ENCODE results near the gene ADAM22.

Gene ADAM22

GRCh38 chr7:88147949-88148348 is 213.9 kb downstream of the ADAM22 start:
- TF ChIP-seq TAF1 (IDR thresholded peaks at IDR 0.05; ENCODE audit: borderline replicate concordance, insufficient read depth, low read length) (no peak), POLR2AphosphoS5 (IDR thresholded peaks at IDR 0.05; ENCODE audit: low read depth, low read length) (no peak), SIN3A (IDR thresholded peaks at IDR 0.05; ENCODE audit: borderline replicate concordance, insufficient read depth, low read length) (no peak), FOXP2 (optimal IDR thresholded peaks at IDR 0.05; ENCODE audit: borderline replicate concordance, extremely low read depth, extremely low read length, insufficient read depth) (no peak)
- TF ChIP-seq, protein P1, sequence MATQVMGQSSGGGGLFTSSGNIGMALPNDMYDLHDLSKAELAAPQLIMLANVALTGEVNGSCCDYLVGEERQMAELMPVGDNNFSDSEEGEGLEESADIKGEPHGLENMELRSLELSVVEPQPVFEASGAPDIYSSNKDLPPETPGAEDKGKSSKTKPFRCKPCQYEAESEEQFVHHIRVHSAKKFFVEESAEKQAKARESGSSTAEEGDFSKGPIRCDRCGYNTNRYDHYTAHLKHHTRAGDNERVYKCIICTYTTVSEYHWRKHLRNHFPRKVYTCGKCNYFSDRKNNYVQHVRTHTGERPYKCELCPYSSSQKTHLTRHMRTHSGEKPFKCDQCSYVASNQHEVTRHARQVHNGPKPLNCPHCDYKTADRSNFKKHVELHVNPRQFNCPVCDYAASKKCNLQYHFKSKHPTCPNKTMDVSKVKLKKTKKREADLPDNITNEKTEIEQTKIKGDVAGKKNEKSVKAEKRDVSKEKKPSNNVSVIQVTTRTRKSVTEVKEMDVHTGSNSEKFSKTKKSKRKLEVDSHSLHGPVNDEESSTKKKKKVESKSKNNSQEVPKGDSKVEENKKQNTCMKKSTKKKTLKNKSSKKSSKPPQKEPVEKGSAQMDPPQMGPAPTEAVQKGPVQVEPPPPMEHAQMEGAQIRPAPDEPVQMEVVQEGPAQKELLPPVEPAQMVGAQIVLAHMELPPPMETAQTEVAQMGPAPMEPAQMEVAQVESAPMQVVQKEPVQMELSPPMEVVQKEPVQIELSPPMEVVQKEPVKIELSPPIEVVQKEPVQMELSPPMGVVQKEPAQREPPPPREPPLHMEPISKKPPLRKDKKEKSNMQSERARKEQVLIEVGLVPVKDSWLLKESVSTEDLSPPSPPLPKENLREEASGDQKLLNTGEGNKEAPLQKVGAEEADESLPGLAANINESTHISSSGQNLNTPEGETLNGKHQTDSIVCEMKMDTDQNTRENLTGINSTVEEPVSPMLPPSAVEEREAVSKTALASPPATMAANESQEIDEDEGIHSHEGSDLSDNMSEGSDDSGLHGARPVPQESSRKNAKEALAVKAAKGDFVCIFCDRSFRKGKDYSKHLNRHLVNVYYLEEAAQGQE (IDR thresholded peaks at IDR 0.05; ENCODE audit: insufficient read depth in 1 of 2, low read depth in 2 of 2, low read length in 2 of 2) = no peak

GRCh38 chr7:88150033-88150432 is 216.0 kb downstream of the ADAM22 start:
- TF ChIP-seq, protein P1 (IDR thresholded peaks at IDR 0.05; ENCODE audit: insufficient read depth in 1 of 2, low read depth in 2 of 2, low read length in 2 of 2) = no peak
- TF ChIP-seq POLR2AphosphoS5 (IDR thresholded peaks at IDR 0.05; ENCODE audit: low read depth, low read length) (no peak), FOXP2 (optimal IDR thresholded peaks at IDR 0.05; ENCODE audit: borderline replicate concordance, extremely low read depth, extremely low read length, insufficient read depth) (no peak), SIN3A (IDR thresholded peaks at IDR 0.05; ENCODE audit: borderline replicate concordance, insufficient read depth, low read length) (no peak), TAF1 (IDR thresholded peaks at IDR 0.05; ENCODE audit: borderline replicate concordance, insufficient read depth, low read length) (no peak)

GRCh38 chr7:88151119-88151790 is 217.2 kb downstream of the ADAM22 start:
- no peak for TF ChIP-seq POLR2AphosphoS5 (IDR thresholded peaks at IDR 0.05; ENCODE audit: low read depth, low read length)
- TF ChIP-seq, protein P1 (IDR thresholded peaks at IDR 0.05; ENCODE audit: insufficient read depth in 1 of 2, low read depth in 2 of 2, low read length in 2 of 2) = no peak
- no peak for TF ChIP-seq SIN3A (IDR thresholded peaks at IDR 0.05; ENCODE audit: borderline replicate concordance, insufficient read depth, low read length)
- TF ChIP-seq FOXP2 (optimal IDR thresholded peaks at IDR 0.05; ENCODE audit: borderline replicate concordance, extremely low read depth, extremely low read length, insufficient read depth) = no peak
- no peak for TF ChIP-seq TAF1 (IDR thresholded peaks at IDR 0.05; ENCODE audit: borderline replicate concordance, insufficient read depth, low read length)

- TF ChIP-seq FOXP2 (optimal IDR thresholded peaks at IDR 0.05; ENCODE audit: borderline replicate concordance, extremely low read depth, extremely low read length, insufficient read depth) = no peak
- TF ChIP-seq POLR2AphosphoS5 (IDR thresholded peaks at IDR 0.05; ENCODE audit: low read depth, low read length) = no peak
Observed at GRCh38 chr7:88153378-88153777, 219.3 kb downstream of the ADAM22 start.

DNA sequence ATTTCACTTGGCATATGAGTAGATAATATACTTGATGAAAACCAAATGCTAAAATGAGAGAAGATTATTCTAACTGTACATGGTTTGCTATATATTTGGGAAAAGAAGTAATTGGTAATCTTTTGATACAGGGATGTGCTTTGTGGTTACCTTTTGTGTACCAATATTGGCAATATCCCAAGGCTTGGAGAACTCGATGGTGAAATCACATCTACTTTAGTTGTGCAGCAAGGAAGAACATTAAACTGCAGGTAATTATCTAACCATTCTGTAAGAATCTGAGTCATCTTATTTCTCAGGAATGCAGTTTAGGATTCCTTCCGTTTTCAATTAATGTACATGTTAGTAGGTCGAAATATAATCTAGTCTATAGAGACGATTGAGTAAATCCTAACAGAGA is 221.7 kb downstream of the ADAM22 start:
- TF ChIP-seq FOXP2 (optimal IDR thresholded peaks at IDR 0.05; ENCODE audit: borderline replicate concordance, extremely low read depth, extremely low read length, insufficient read depth) (no peak), TAF1 (IDR thresholded peaks at IDR 0.05; ENCODE audit: borderline replicate concordance, insufficient read depth, low read length) (no peak), POLR2AphosphoS5 (IDR thresholded peaks at IDR 0.05; ENCODE audit: low read depth, low read length) (no peak), SIN3A (IDR thresholded peaks at IDR 0.05; ENCODE audit: borderline replicate concordance, insufficient read depth, low read length) (no peak)
- TF ChIP-seq, protein P1 (IDR thresholded peaks at IDR 0.05; ENCODE audit: insufficient read depth in 1 of 2, low read depth in 2 of 2, low read length in 2 of 2) = no peak

Data from PFSK-1 (cell line).